H1 (cell line): ENCODE results near the gene HTATSF1. TPM values are rescaled to one million over a fixed set of nuclear protein-coding genes. Genes with fewer than 3 reads are reported as not detected.

Experiments
- CTCF ChIA-PET: fragments of 300-600 bp; sonication (Branson Sonifier 250); formaldehyde crosslinking; loops from one replicate; lab custom pipeline; 2021; ENCODE audit not compliant: partially characterized antibody; lab: Charles Lee
- POLR2A ChIA-PET: fragments of 300-600 bp; sonication (Branson Sonifier 250); formaldehyde crosslinking; loops from one replicate; lab custom pipeline; 2021; ENCODE audit warnings: inconsistent platforms; ENCODE audit not compliant: partially characterized antibody; lab: Charles Lee
- DNase-seq, 2 experiments: peaks; one replicate each; pipeline versions ENCODE4 v3.0.0 to v3.0.0-alpha.2; 2010 to 2022; ENCODE audit warnings: low spot score in 2 of 2, low read depth in 1 of 2, mixed read lengths in 1 of 2
- FAIRE-seq: peaks from 2 replicates; lab custom pipeline; 2011; peaks lifted over from hg19 to GRCh38; lab: Jason Lieb, UNC
- H2AFZ ChIP-seq: 2 replicates; pipeline ENCODE4 v1.8.1; 2012; ENCODE audit warnings: low read length, inconsistent platforms
- H2AK5ac ChIP-seq: 2 replicates; pipeline ENCODE4 v1.6.1; 2013; ENCODE audit warnings: low read depth, low read length
- H2BK120ac ChIP-seq: replicated peaks from 2 replicates; pipeline ENCODE3; 2013; ENCODE audit warnings: low read depth, low read length, inconsistent platforms
- H2BK12ac ChIP-seq: 2 replicates; pipeline ENCODE4 v1.6.1; 2013; ENCODE audit warnings: low read depth, low read length
- H2BK15ac ChIP-seq: 2 replicates; pipeline ENCODE4 v1.6.1; 2013; ENCODE audit warnings: low read length
- H2BK20ac ChIP-seq: 2 replicates; pipeline ENCODE4 v1.6.1; 2013; ENCODE audit warnings: low read length
- H2BK5ac ChIP-seq: 2 replicates; pipeline ENCODE4 v1.6.1; 2013; ENCODE audit warnings: low read depth, low read length
- H3K14ac ChIP-seq: 2 replicates; pipeline ENCODE4 v1.6.1; 2013; ENCODE audit warnings: inconsistent platforms; ENCODE audit not compliant: insufficient read length
- H3K18ac ChIP-seq: 2 replicates; pipeline ENCODE4 v1.6.1; 2013; ENCODE audit warnings: low read length; ENCODE audit errors: extremely low read depth
- H3K23ac ChIP-seq: 2 replicates; pipeline ENCODE4 v1.6.1; 2013; ENCODE audit warnings: inconsistent platforms; ENCODE audit not compliant: insufficient read length
- H3K23me2 ChIP-seq: 2 replicates; pipeline ENCODE4 v1.6.1; 2013; ENCODE audit warnings: low read depth, low read length
- H3K27ac ChIP-seq: 2 replicates; pipeline ENCODE4 v1.6.1; 2011; ENCODE audit warnings: low read depth, low read length, inconsistent platforms
- H3K27me3 ChIP-seq, 4 experiments: replicated peaks in 1 of 4; 1 replicate in 1 of 4; 2 replicates in 3 of 4; pipeline versions ENCODE4 v1.6.1 to v1.8.1; 2011 to 2013; ENCODE audit warnings: low read length in 3 of 4, mild to moderate bottlenecking in 3 of 4, inconsistent platforms in 2 of 4, mixed read lengths in 2 of 4, moderate library complexity in 1 of 4; ENCODE audit not compliant: control insufficient read depth in 3 of 4, insufficient read depth in 3 of 4; ENCODE audit errors: extremely low read depth in 1 of 4
- H3K36me3 ChIP-seq, 4 experiments: 2 replicates each; pipeline versions ENCODE4 v1.6.1 to v1.8.1; 2011 to 2013; ENCODE audit warnings: mild to moderate bottlenecking in 4 of 4, low read length in 3 of 4, moderate library complexity in 2 of 4, control low read depth in 1 of 4, inconsistent platforms in 1 of 4; ENCODE audit not compliant: insufficient read depth in 4 of 4, control insufficient read depth in 2 of 4
- H3K4ac ChIP-seq: replicated peaks from 2 replicates; pipeline ENCODE3; 2013; ENCODE audit warnings: low read length, low read depth, mixed read lengths, inconsistent platforms; ENCODE audit not compliant: insufficient read length
- H3K4me1 ChIP-seq, 4 experiments: replicated peaks in 1 of 4; 1 replicate in 1 of 4; 2 replicates in 3 of 4; pipeline versions ENCODE4 v1.6.1 to v1.8.1; 2011 to 2013; ENCODE audit warnings: low read length in 3 of 4, inconsistent platforms in 2 of 4, mixed read lengths in 1 of 4; ENCODE audit not compliant: insufficient read depth in 4 of 4, control insufficient read depth in 3 of 4
- H3K4me2 ChIP-seq, 2 experiments: 2 replicates each; pipeline versions ENCODE4 v1.6.1 to v1.8.1; 2011 to 2013; ENCODE audit warnings: low read depth in 2 of 2, low read length in 2 of 2, control low read depth in 1 of 2, inconsistent platforms in 1 of 2, mild to moderate bottlenecking in 1 of 2; ENCODE audit not compliant: insufficient read depth in 1 of 2
- H3K4me3 ChIP-seq, 4 experiments: fragments of 200-600, 300-600 bp in 1 of 4; sonication (generic), shearing (Covaris generic), sonication (Bioruptor Twin) in 1 of 4; 2 replicates each; pipeline versions ENCODE4 v1.5.1 to v1.8.1; 2011 to 2016; ENCODE audit warnings: low read length in 4 of 4, low read depth in 3 of 4, control low read depth in 2 of 4, inconsistent platforms in 2 of 4, mild to moderate bottlenecking in 2 of 4, mixed read lengths in 1 of 4, moderate library complexity in 1 of 4; ENCODE audit not compliant: insufficient read depth in 2 of 4; ENCODE audit errors: extremely low read depth in 1 of 4
- H3K56ac ChIP-seq: replicated peaks from 2 replicates; pipeline ENCODE3; 2013; ENCODE audit warnings: low read depth, mild to moderate bottlenecking, mixed read lengths, low read length, inconsistent platforms; ENCODE audit not compliant: insufficient read length
- H3K79me1 ChIP-seq: 2 replicates; pipeline ENCODE4 v1.6.1; 2013; ENCODE audit warnings: low read depth, low read length, control low read depth
- H3K79me2 ChIP-seq, 2 experiments: 2 replicates each; pipeline versions ENCODE4 v1.6.1 to v1.8.1; 2012 to 2013; ENCODE audit warnings: low read length in 2 of 2, mild to moderate bottlenecking in 2 of 2, inconsistent platforms in 1 of 2; ENCODE audit not compliant: insufficient read depth in 2 of 2, control insufficient read depth in 1 of 2
- H3K9ac ChIP-seq, 4 experiments: replicated peaks in 1 of 4; 1 replicate in 1 of 4; 2 replicates in 3 of 4; pipeline versions ENCODE4 v1.6.1 to v1.8.1; 2011 to 2013; ENCODE audit warnings: low read depth in 3 of 4, low read length in 3 of 4, control low read depth in 2 of 4, mild to moderate bottlenecking in 2 of 4, moderate library complexity in 2 of 4, inconsistent platforms in 1 of 4; ENCODE audit errors: extremely low read depth in 1 of 4
- H3K9me3 ChIP-seq, 2 experiments: 2 replicates each; pipeline versions ENCODE4 v1.6.1 to v1.8.1; 2012 to 2013; ENCODE audit warnings: mild to moderate bottlenecking in 2 of 2, moderate library complexity in 2 of 2, control low read depth in 1 of 2, inconsistent platforms in 1 of 2, low read depth in 1 of 2, low read length in 1 of 2, mixed read lengths in 1 of 2; ENCODE audit not compliant: insufficient read depth in 2 of 2
- H4K20me1 ChIP-seq, 2 experiments: replicated peaks in 1 of 2; 2 replicates each; pipeline versions ENCODE3 to v1.8.1; 2011 to 2013; ENCODE audit warnings: inconsistent platforms in 2 of 2, low read length in 2 of 2, mild to moderate bottlenecking in 1 of 2; ENCODE audit not compliant: insufficient read depth in 2 of 2, control insufficient read depth in 1 of 2
- H4K5ac ChIP-seq: 2 replicates; pipeline ENCODE4 v1.6.1; 2013; ENCODE audit warnings: low read length, low read depth, mixed read lengths, inconsistent platforms; ENCODE audit not compliant: insufficient read length
- H4K8ac ChIP-seq: 2 replicates; pipeline ENCODE4 v1.8.0; 2013; ENCODE audit warnings: mild to moderate bottlenecking, moderate library complexity, low read length, inconsistent platforms; ENCODE audit not compliant: insufficient read depth; ENCODE audit errors: extremely low read depth
- H4K91ac ChIP-seq: replicated peaks from 2 replicates; pipeline ENCODE3; 2013; ENCODE audit warnings: low read length, mixed read lengths, inconsistent platforms; ENCODE audit not compliant: insufficient read length
- CBX8 ChIP-seq: fragments of 300-800, 300-1000 bp; sonication (generic); IDR thresholded peaks from 2 replicates; pipeline ENCODE4 v1.7.1; 2016; ENCODE audit warnings: low read depth, low read length, borderline replicate concordance
- CEBPB ChIP-seq: IDR thresholded peaks from 2 replicates; pipeline ENCODE4 v1.6.1; 2012; ENCODE audit warnings: low read depth, low read length
- RAD21 ChIP-seq, 2 experiments: IDR thresholded peaks in 1 of 2; conservative IDR thresholded peaks in 1 of 2; 2 replicates each; pipeline ENCODE4 v1.6.1; 2011; ENCODE audit warnings: low read depth in 2 of 2, low read length in 2 of 2, improper control_type of control experiment in 1 of 2, inconsistent platforms in 1 of 2, mild to moderate bottlenecking in 1 of 2, moderate library complexity in 1 of 2
- RNF2 ChIP-seq: fragments of 200-900, 300-1000 bp; sonication (generic); IDR thresholded peaks from 2 replicates; pipeline ENCODE4 v1.7.1; 2016; ENCODE audit warnings: borderline replicate concordance, low read depth, mild to moderate bottlenecking, antibody characterized with exemption, low read length; ENCODE audit not compliant: poor library complexity, severe bottlenecking; ENCODE audit errors: missing control alignments
- SP1 ChIP-seq: IDR thresholded peaks from 2 replicates; pipeline ENCODE4 v1.6.1; 2011; ENCODE audit warnings: low read depth, low read length
- WGBS, 2 experiments: shearing (Covaris generic) in 1 of 2; methylation state at CpG; one replicate each; pipeline versions ENCODE4 v1.1.6 to v1.1.7; 2013 to 2015; ENCODE audit warnings: low lambda C conversion rate in 2 of 2, mixed read lengths in 2 of 2, inconsistent platforms in 1 of 2, low coverage in 1 of 2, missing lambda C conversion rate in 1 of 2; ENCODE audit not compliant: insufficient replicate concordance in 2 of 2, insufficient coverage in 1 of 2, insufficient read length in 1 of 2; ENCODE audit errors: extremely low coverage in 1 of 2, missing lambda C conversion rate in 1 of 2; 5-methylcytosine and 5-hydroxymethylcytosine counted together
- polyA plus RNA-seq, 7 experiments: library from polyadenylated mRNA; depleted of rRNA in 3 of 7; stranded (reverse) in 5 of 7; unstranded in 2 of 7; fragments of >200 nt in 5 of 7; fragments of 200-250 nt in 2 of 7; gene quantifications; 1 replicate in 5 of 7; 2 replicates in 1 of 7; 4 replicates in 1 of 7; pipeline versions ENCODE4 v1.2.1 to v1.2.3, GENCODE V29; 2011 to 2013; ENCODE audit warnings: missing spikeins in 2 of 7, mixed read lengths in 2 of 7
- total RNA-seq: library from RNA; stranded (reverse); fragmentation: NEBNext Ultra II Directional; extraction: Animal tissue kit (Norgen Biotek cat#: 25700); gene quantifications from 2 replicates; pipeline ENCODE4 v1.2.1, GENCODE V29; 2021

HTATSF1 gene
- total and polyA plus RNA-seq, 2 of the 8 experiments (the other 6 are each of a cell fraction or from before 2014, with no cell fraction given): 1.2 to 49.3 TPM

- Histone ChIP-seq H3K4me2 (no peak overlapping the region), H3K18ac (no peak overlapping the region), H4K8ac (no peak overlapping the region), H3K4me3 (no peak overlapping the region), H3K4me1 (no peaks in the 10 kb centered on the region), H3K79me2 (no peaks in the 10 kb centered on the region), H3K27ac (no peak overlapping the region), H2BK20ac (no peak overlapping the region), H3K23ac (no peak overlapping the region), H2BK120ac (no peak overlapping the region), H4K91ac (no peak overlapping the region), H2BK12ac (no peak overlapping the region), H4K5ac (no peak overlapping the region), H3K23me2 (no peaks in the 10 kb centered on the region), H3K36me3 (no peaks in the 10 kb centered on the region), H2AK5ac (no peak overlapping the region), H4K20me1 (no peaks in the 10 kb centered on the region), H2AFZ (no peak overlapping the region), H2BK5ac (no peak overlapping the region), H3K9ac (no peak overlapping the region), H3K56ac (no peak overlapping the region), H3K79me1 (no peaks in the 10 kb centered on the region), H2BK15ac (no peak overlapping the region), H3K4ac (no peak overlapping the region), H3K27me3 (no peaks in the 10 kb centered on the region), H3K14ac (no peak overlapping the region), H3K9me3 (no peaks in the 10 kb centered on the region)
- WGBS, 2 experiments: 89% methylated on average over 2 of the region's 2 CpGs; no CpG with 5 or more reads in 1 of the 2 experiments
- FAIRE-seq: no peak
- ChIA-PET CTCF (no interaction called here), POLR2A (no interaction called here)
- TF ChIP-seq RNF2: no peak
- TF ChIP-seq CEBPB: no peak
- no peak for TF ChIP-seq RAD21 (IDR thresholded peaks at IDR 0.05 in 1 of 2, conservative IDR thresholded peaks at IDR 0.05 in 1 of 2; ENCODE audit: low read depth in 2 of 2, low read length in 2 of 2)
- no peak for TF ChIP-seq SP1
- TF ChIP-seq CBX8: no peak
- DNase-seq: no peak
These were observed 36.7 kb downstream of the HTATSF1 start for GRCh38 chrX:136534131-136534530.
